ENCODE data around the gene CD300LG.

DNA sequence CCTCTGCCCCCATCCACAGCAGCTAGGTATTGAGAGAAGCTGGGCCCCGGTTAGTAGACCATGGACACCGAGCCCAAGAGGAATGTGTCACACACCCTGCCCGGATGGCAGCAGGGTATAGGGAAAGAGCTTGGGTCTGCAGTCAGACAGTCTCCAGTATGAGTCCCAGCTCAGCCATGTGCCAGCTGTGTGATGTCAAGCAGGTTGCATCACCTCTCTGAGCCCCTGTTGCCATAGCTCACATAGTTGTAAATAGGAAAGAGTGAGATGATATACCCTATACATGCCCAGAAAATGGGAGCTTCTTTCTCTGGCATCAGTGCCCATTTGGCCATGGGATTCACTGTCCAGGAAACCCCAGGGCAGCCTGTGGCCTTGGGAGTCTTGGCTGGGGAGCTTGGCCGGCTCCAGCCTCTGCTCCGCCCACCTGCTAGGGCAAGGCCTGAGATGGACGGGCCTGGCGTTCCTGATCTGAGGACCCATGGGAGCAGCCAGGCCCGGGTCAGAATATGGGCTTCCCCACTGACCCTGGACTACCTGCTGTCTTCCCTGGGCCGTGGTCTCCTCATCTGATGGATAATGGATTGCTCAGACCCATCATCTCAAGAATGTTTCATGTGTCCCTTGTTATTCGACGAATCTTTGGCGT, 13.2 kb downstream of the CD300LG start:
- TF ChIP-seq, protein P1, sequence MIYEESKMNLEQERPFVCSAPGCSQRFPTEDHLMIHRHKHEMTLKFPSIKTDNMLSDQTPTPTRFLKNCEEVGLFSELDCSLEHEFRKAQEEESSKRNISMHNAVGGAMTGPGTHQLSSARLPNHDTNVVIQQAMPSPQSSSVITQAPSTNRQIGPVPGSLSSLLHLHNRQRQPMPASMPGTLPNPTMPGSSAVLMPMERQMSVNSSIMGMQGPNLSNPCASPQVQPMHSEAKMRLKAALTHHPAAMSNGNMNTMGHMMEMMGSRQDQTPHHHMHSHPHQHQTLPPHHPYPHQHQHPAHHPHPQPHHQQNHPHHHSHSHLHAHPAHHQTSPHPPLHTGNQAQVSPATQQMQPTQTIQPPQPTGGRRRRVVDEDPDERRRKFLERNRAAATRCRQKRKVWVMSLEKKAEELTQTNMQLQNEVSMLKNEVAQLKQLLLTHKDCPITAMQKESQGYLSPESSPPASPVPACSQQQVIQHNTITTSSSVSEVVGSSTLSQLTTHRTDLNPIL (CRISPR knock-in tag; IDR thresholded peaks at IDR 0.05; ENCODE audit: low read depth): no peak
- TF ChIP-seq PPARA (CRISPR knock-in tag; IDR thresholded peaks at IDR 0.05; ENCODE audit: borderline replicate concordance) (no peak), ZFP30 (CRISPR knock-in tag; IDR thresholded peaks at IDR 0.05) (no peak), ZNF70 (CRISPR knock-in tag; IDR thresholded peaks at IDR 0.05) (no peak), SNAI2 (CRISPR knock-in tag; IDR thresholded peaks at IDR 0.05) (no peak), ISL1 (CRISPR knock-in tag; IDR thresholded peaks at IDR 0.05) (no peak), ZFP3 (CRISPR knock-in tag; IDR thresholded peaks at IDR 0.05) (no peak), ESRRG (CRISPR knock-in tag; IDR thresholded peaks at IDR 0.05) (no peak), GLIS3 (CRISPR knock-in tag; IDR thresholded peaks at IDR 0.05) (no peak), OSR1 (CRISPR knock-in tag; IDR thresholded peaks at IDR 0.05) (no peak)
- TF ChIP-seq, protein P2, sequence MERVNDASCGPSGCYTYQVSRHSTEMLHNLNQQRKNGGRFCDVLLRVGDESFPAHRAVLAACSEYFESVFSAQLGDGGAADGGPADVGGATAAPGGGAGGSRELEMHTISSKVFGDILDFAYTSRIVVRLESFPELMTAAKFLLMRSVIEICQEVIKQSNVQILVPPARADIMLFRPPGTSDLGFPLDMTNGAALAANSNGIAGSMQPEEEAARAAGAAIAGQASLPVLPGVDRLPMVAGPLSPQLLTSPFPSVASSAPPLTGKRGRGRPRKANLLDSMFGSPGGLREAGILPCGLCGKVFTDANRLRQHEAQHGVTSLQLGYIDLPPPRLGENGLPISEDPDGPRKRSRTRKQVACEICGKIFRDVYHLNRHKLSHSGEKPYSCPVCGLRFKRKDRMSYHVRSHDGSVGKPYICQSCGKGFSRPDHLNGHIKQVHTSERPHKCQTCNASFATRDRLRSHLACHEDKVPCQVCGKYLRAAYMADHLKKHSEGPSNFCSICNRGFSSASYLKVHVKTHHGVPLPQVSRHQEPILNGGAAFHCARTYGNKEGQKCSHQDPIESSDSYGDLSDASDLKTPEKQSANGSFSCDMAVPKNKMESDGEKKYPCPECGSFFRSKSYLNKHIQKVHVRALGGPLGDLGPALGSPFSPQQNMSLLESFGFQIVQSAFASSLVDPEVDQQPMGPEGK (CRISPR knock-in tag; IDR thresholded peaks at IDR 0.05; ENCODE audit: borderline replicate concordance): no peak
- TF ChIP-seq, protein P3, sequence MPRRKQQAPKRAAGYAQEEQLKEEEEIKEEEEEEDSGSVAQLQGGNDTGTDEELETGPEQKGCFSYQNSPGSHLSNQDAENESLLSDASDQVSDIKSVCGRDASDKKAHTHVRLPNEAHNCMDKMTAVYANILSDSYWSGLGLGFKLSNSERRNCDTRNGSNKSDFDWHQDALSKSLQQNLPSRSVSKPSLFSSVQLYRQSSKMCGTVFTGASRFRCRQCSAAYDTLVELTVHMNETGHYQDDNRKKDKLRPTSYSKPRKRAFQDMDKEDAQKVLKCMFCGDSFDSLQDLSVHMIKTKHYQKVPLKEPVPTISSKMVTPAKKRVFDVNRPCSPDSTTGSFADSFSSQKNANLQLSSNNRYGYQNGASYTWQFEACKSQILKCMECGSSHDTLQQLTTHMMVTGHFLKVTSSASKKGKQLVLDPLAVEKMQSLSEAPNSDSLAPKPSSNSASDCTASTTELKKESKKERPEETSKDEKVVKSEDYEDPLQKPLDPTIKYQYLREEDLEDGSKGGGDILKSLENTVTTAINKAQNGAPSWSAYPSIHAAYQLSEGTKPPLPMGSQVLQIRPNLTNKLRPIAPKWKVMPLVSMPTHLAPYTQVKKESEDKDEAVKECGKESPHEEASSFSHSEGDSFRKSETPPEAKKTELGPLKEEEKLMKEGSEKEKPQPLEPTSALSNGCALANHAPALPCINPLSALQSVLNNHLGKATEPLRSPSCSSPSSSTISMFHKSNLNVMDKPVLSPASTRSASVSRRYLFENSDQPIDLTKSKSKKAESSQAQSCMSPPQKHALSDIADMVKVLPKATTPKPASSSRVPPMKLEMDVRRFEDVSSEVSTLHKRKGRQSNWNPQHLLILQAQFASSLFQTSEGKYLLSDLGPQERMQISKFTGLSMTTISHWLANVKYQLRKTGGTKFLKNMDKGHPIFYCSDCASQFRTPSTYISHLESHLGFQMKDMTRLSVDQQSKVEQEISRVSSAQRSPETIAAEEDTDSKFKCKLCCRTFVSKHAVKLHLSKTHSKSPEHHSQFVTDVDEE (CRISPR knock-in tag; IDR thresholded peaks at IDR 0.05): no peak

All from SK-N-SH treated with all-trans-retinoic acid at 6 μM for 48 hours (cell line).